IMR-90 (cell line): ENCODE data around the gene ADAM30. TPM values are rescaled to one million over a fixed set of nuclear protein-coding genes. Genes with fewer than 3 reads are reported as not detected.

Experiments
- ATAC-seq: fragments of 200-7000 bp; cut with Tn5 transposase; 2 replicates; pipeline ENCODE4 v1.9.1; 2020; ENCODE audit warnings: low read depth, mild to moderate bottlenecking, moderate library complexity
- BruUV-seq: library from RNA; stranded (reverse); fragments of 400-500 nt; replicated peaks from 2 replicates; lab custom pipeline; 2021; lab: Mats Ljungman, UMichigan
- CTCF ChIA-PET: fragments of 300-600 bp; formaldehyde crosslinking; extraction: SDS; loops from one replicate; lab custom pipeline; 2021; ENCODE audit warnings: antibody characterized with exemption; lab: Yijun Ruan, JAX
- POLR2A ChIA-PET: fragments of 300-600 bp; sonication (Branson Sonifier 250); formaldehyde crosslinking; loops from one replicate; lab custom pipeline; 2022; ENCODE audit warnings: antibody characterized with exemption; ENCODE audit not compliant: unreplicated experiment; lab: Charles Lee
- DNase-seq: peaks from one replicate; pipeline ENCODE4 v3.0.0; 2013
- H2AFZ ChIP-seq: replicated peaks from 2 replicates; pipeline ENCODE3; 2013; ENCODE audit warnings: low read length, mild to moderate bottlenecking; ENCODE audit not compliant: poor library complexity
- H2AK5ac ChIP-seq: 2 replicates; pipeline ENCODE4 v1.6.1; 2013; ENCODE audit warnings: low read depth, low read length, inconsistent platforms
- H2AK9ac ChIP-seq: replicated peaks from 2 replicates; pipeline ENCODE3; 2013; ENCODE audit warnings: mild to moderate bottlenecking, low read depth, low read length, moderate library complexity; ENCODE audit not compliant: poor library complexity
- H2BK120ac ChIP-seq: 2 replicates; pipeline ENCODE4 v1.6.1; 2013; ENCODE audit warnings: low read depth, low read length, inconsistent platforms
- H2BK15ac ChIP-seq: 3 replicates; pipeline ENCODE4 v1.6.1; 2013; ENCODE audit warnings: low read depth, low read length, inconsistent platforms
- H2BK20ac ChIP-seq: 2 replicates; pipeline ENCODE4 v1.6.1; 2013; ENCODE audit warnings: low read depth, mild to moderate bottlenecking, inconsistent platforms, low read length, moderate library complexity
- H2BK5ac ChIP-seq: 2 replicates; pipeline ENCODE4 v1.6.1; 2013; ENCODE audit warnings: mild to moderate bottlenecking, low read depth, low read length, inconsistent platforms; ENCODE audit not compliant: poor library complexity, severe bottlenecking
- H3K14ac ChIP-seq: replicated peaks from 2 replicates; pipeline ENCODE4 v1.6.1; 2013; ENCODE audit warnings: low read depth, low read length, inconsistent platforms
- H3K18ac ChIP-seq: 2 replicates; pipeline ENCODE4 v1.6.1; 2013; ENCODE audit warnings: low read depth, low read length, control low read depth
- H3K23ac ChIP-seq: 2 replicates; pipeline ENCODE4 v1.6.1; 2013; ENCODE audit warnings: low read depth, low read length, inconsistent platforms
- H3K27ac ChIP-seq: 2 replicates; pipeline ENCODE4 v1.5.1; 2013; ENCODE audit warnings: mild to moderate bottlenecking, control low read depth, low read length; ENCODE audit not compliant: insufficient read depth
- H3K27me3 ChIP-seq: 2 replicates; pipeline ENCODE4 v1.6.1; 2013; ENCODE audit warnings: low read length; ENCODE audit not compliant: control insufficient read depth, insufficient read depth
- H3K36me3 ChIP-seq: 2 replicates; pipeline ENCODE4 v1.6.1; 2013; ENCODE audit warnings: low read length, mixed read lengths; ENCODE audit not compliant: control insufficient read depth, insufficient read depth
- H3K4ac ChIP-seq: 2 replicates; pipeline ENCODE4 v1.6.1; 2013; ENCODE audit warnings: low read depth, low read length, inconsistent platforms
- H3K4me1 ChIP-seq: 2 replicates; pipeline ENCODE4 v1.6.1; 2013; ENCODE audit warnings: low read length, mixed read lengths; ENCODE audit not compliant: control insufficient read depth, insufficient read depth
- H3K4me2 ChIP-seq: 2 replicates; pipeline ENCODE4 v1.6.1; 2013; ENCODE audit warnings: low read depth, mild to moderate bottlenecking, control low read depth, low read length, moderate library complexity
- H3K4me3 ChIP-seq: 2 replicates; pipeline ENCODE4 v1.5.1; 2013; ENCODE audit warnings: low read depth, mild to moderate bottlenecking, control low read depth, low read length, moderate library complexity; ENCODE audit not compliant: insufficient read depth
- H3K56ac ChIP-seq: 2 replicates; pipeline ENCODE4 v1.6.1; 2013; ENCODE audit warnings: low read length, inconsistent platforms; ENCODE audit not compliant: insufficient read depth; ENCODE audit errors: extremely low read depth
- H3K79me1 ChIP-seq, 2 experiments: 2 replicates each; pipeline ENCODE4 v1.6.1; 2013; ENCODE audit warnings: low read length in 2 of 2, inconsistent platforms in 1 of 2, low read depth in 1 of 2
- H3K9ac ChIP-seq: 2 replicates; pipeline ENCODE4 v1.6.1; 2013; ENCODE audit warnings: low read depth, low read length, control low read depth
- H3K9me1 ChIP-seq: 2 replicates; pipeline ENCODE4 v1.6.1; 2013; ENCODE audit warnings: low read length, inconsistent platforms; ENCODE audit not compliant: insufficient read depth
- H3K9me3 ChIP-seq: 2 replicates; pipeline ENCODE4 v1.6.1; 2013; ENCODE audit warnings: low read length; ENCODE audit not compliant: control insufficient read depth, insufficient read depth
- H4K20me1 ChIP-seq: 2 replicates; pipeline ENCODE4 v1.6.1; 2013; ENCODE audit warnings: low read length, inconsistent platforms; ENCODE audit not compliant: insufficient read depth
- H4K5ac ChIP-seq: 2 replicates; pipeline ENCODE4 v1.6.1; 2013; ENCODE audit warnings: mild to moderate bottlenecking, low read depth, low read length, control low read depth
- H4K8ac ChIP-seq, 2 experiments: 2 replicates each; pipeline ENCODE4 v1.6.1; 2013; ENCODE audit warnings: low read depth in 2 of 2, low read length in 2 of 2, control low read depth in 1 of 2, inconsistent platforms in 1 of 2
- H4K91ac ChIP-seq: 2 replicates; pipeline ENCODE4 v1.6.1; 2013; ENCODE audit warnings: low read depth, low read length, inconsistent platforms; ENCODE audit not compliant: insufficient read depth
- BHLHE40 ChIP-seq: fragments of 150-350 bp; IDR thresholded peaks from 2 replicates; pipeline ENCODE4 v1.6.1; 2016; ENCODE audit warnings: mild to moderate bottlenecking, low read depth, low read length
- CEBPB ChIP-seq: IDR thresholded peaks from 2 replicates; pipeline ENCODE4 v1.6.1; 2012; ENCODE audit warnings: low read depth, low read length, improper control_type of control experiment
- CHD1 ChIP-seq: IDR thresholded peaks from 2 replicates; pipeline ENCODE4 v1.6.1; 2012; ENCODE audit warnings: low read depth, low read length, improper control_type of control experiment
- FOS ChIP-seq: fragments of 150-350 bp; IDR thresholded peaks from 2 replicates; pipeline ENCODE4 v1.6.1; 2016; ENCODE audit warnings: low read depth, low read length
- MAZ ChIP-seq: IDR thresholded peaks from 2 replicates; pipeline ENCODE4 v1.6.1; 2012; ENCODE audit warnings: low read depth, mild to moderate bottlenecking, low read length, improper control_type of control experiment, moderate library complexity, borderline replicate concordance
- MXI1 ChIP-seq: IDR thresholded peaks from 2 replicates; pipeline ENCODE4 v1.6.1; 2012; ENCODE audit warnings: low read depth, mild to moderate bottlenecking, low read length, moderate library complexity, borderline replicate concordance
- NFE2L2 ChIP-seq: fragments of 150-350 bp; IDR thresholded peaks from 2 replicates; pipeline ENCODE4 v1.6.1; 2016; ENCODE audit warnings: low read depth, mild to moderate bottlenecking, low read length
- POLR2A ChIP-seq: IDR thresholded peaks from 2 replicates; pipeline ENCODE4 v1.6.1; 2012; ENCODE audit warnings: mild to moderate bottlenecking, low read depth, low read length
- RAD21 ChIP-seq: IDR thresholded peaks from 2 replicates; pipeline ENCODE4 v1.6.1; 2012; ENCODE audit warnings: low read length, improper control_type of control experiment
- RCOR1 ChIP-seq: IDR thresholded peaks from 2 replicates; pipeline ENCODE4 v1.6.1; 2012; ENCODE audit warnings: mild to moderate bottlenecking, low read length, improper control_type of control experiment; ENCODE audit not compliant: insufficient replicate concordance
- RFX5 ChIP-seq: IDR thresholded peaks from 2 replicates; pipeline ENCODE4 v1.8.0; 2012; ENCODE audit warnings: low read depth, mild to moderate bottlenecking, low read length, moderate library complexity
- SMC3 ChIP-seq: fragments of 150-350 bp; IDR thresholded peaks from 2 replicates; pipeline ENCODE4 v1.6.1; 2016; ENCODE audit warnings: low read depth, mild to moderate bottlenecking, antibody characterized with exemption, low read length, moderate library complexity
- WGBS, 2 experiments: methylation state at CpG; one replicate each; pipeline versions ENCODE4 v1.1.5 to v1.1.7; 2013; ENCODE audit warnings: missing lambda C conversion rate in 2 of 2; ENCODE audit not compliant: insufficient read length in 1 of 2; ENCODE audit errors: extremely low coverage in 2 of 2; 5-methylcytosine and 5-hydroxymethylcytosine counted together
- dilution Hi-C: fragments of 300-500 bp; cut with HindIII; formaldehyde crosslinking; loops from one replicate; pipeline ENCODE4 v1.14.3; 2018; ENCODE audit warnings: low sequenced_read_pairs; ENCODE audit not compliant: unreplicated experiment
- in situ Hi-C: fragments of 300-500 bp; cut with MboI; formaldehyde crosslinking; loops from 3 replicates; pipeline ENCODE4 v1.14.3; 2019; ENCODE audit warnings: low sequenced_read_pairs, inconsistent platforms, mixed read lengths
- intact Hi-C: fragments of 100-400 bp; cut with micrococcal nuclease; formaldehyde crosslinking; loops from 2 replicates; pipeline ENCODE4 v1.10.0; 2022
- polyA plus RNA-seq, 3 experiments: library from polyadenylated mRNA; depleted of rRNA; stranded (reverse); fragments of >200 nt; gene quantifications; 2 replicates each; pipeline ENCODE4 v1.2.3, GENCODE V29; 2012; ENCODE audit warnings: low replicate concordance in 1 of 3
- total RNA-seq: library from RNA; depleted of rRNA; stranded (reverse); fragments of >200 nt; gene quantifications from 2 replicates; pipeline ENCODE4 v1.2.3, GENCODE V29; 2012
- TF ChIP-seq, protein P1 (sequence below): fragments of 150-350 bp; IDR thresholded peaks from 2 replicates; pipeline ENCODE4 v1.6.1; 2017; ENCODE audit warnings: mild to moderate bottlenecking, antibody characterized with exemption, low read length, low read depth
- TF ChIP-seq, protein P2 (sequence below): fragments of 150-350 bp; IDR thresholded peaks from 2 replicates; pipeline ENCODE4 v1.6.1; 2016; ENCODE audit warnings: low read depth, mild to moderate bottlenecking, low read length, moderate library complexity, borderline replicate concordance
- TF ChIP-seq, protein P3 (sequence below): conservative IDR thresholded peaks from 2 replicates; pipeline ENCODE4 v1.5.1; 2012; ENCODE audit warnings: mild to moderate bottlenecking, low read depth, low read length, improper control_type of control experiment

ADAM30 gene
- total and polyA plus RNA-seq, 2 of the 4 experiments (the other 2 are of a cell fraction), result not detected

DNA sequence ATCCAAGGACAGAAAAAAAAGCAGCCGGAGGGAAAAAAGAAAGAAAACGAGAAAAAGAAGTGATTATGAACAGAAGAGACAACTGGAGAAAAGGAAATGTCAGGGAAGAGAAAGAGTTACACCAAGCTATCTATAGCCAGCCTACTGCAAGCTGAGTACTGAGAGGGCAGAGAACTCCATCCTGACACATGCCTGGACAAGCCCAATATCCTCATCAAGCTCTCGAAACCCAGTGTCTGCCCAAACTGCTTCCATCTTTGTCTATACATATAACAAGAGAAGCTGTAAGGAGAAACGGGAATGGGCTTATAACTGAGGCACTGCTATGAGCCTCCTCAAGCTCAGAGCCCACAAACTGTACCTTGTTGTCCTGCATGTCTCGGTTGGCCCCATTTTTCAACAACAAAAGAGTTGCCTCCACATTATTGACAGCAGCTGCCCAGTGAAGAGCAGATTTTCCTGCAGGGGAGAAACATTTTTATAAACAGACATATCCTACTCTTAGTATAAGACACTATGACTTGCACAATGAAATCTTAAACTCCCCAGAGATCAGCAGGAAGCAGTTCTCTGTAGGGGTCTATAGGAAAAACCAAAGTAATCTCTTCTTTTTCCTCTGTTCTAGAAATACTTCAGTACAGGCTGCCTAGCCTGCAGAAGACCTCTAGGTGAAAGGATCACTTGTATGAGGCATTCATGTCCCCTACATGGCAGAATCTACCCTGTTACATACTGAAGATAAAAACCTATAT is 21.2 kb upstream of the ADAM30 start:
- Histone ChIP-seq H3K4me3 (no peak overlapping the region), H2BK20ac (no peak overlapping the region), H3K56ac (no peak overlapping the region), H3K9ac (no peak overlapping the region), H4K91ac (no peak overlapping the region), H4K20me1 (no peaks in the 10 kb centered on the region), H3K4me1 (no peaks in the 10 kb centered on the region), H3K14ac (no peak overlapping the region), H2BK120ac (no peak overlapping the region), H3K23ac (no peak overlapping the region), H3K18ac (no peak overlapping the region), H4K8ac (no peak overlapping the region), H2AFZ (no peak overlapping the region), H3K79me1 (peaks cover 0 to 14% of the 10 kb centered on the region in 2 experiments; a peak in 2 of 4 replicates), H2BK15ac (no peak overlapping the region), H3K27ac (peak overlapping the region; percentile 49; the same call in 1 of the 2 replicates), H2AK5ac (no peak overlapping the region), H3K36me3 (peaks cover 60% of the 10 kb centered on the region), H3K4ac (peak overlapping the region; percentile 20; the same call in 1 of the 2 replicates), H3K4me2 (no peak overlapping the region), H3K27me3 (no peaks in the 10 kb centered on the region), H4K5ac (peak overlapping the region; percentile 86), H2BK5ac (peak overlapping the region; percentile 18), H3K9me1 (peaks cover 13% of the 10 kb centered on the region; the same call in 1 of the 2 replicates), H3K9me3 (no peaks in the 10 kb centered on the region), H2AK9ac (no peak overlapping the region)
- no TSS peak for BruUV-seq
- CTCF ChIA-PET, result no interaction called here
- dilution Hi-C loops (no loop called here), in situ Hi-C loops (no loop called here), intact Hi-C loops (no loop called here)
- DNase-seq (no peak), ATAC-seq (no peak)
- POLR2A ChIA-PET, result no interaction called here
- no CpG with 5 or more reads among the region's 5 CpGs for WGBS, 2 experiments
- TF ChIP-seq, protein P1, sequence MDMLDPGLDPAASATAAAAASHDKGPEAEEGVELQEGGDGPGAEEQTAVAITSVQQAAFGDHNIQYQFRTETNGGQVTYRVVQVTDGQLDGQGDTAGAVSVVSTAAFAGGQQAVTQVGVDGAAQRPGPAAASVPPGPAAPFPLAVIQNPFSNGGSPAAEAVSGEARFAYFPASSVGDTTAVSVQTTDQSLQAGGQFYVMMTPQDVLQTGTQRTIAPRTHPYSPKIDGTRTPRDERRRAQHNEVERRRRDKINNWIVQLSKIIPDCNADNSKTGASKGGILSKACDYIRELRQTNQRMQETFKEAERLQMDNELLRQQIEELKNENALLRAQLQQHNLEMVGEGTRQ, result no peak
- no peak for TF ChIP-seq MXI1
- no peak for TF ChIP-seq RCOR1
- no peak for TF ChIP-seq POLR2A
- no peak for TF ChIP-seq CHD1
- TF ChIP-seq, protein P2, sequence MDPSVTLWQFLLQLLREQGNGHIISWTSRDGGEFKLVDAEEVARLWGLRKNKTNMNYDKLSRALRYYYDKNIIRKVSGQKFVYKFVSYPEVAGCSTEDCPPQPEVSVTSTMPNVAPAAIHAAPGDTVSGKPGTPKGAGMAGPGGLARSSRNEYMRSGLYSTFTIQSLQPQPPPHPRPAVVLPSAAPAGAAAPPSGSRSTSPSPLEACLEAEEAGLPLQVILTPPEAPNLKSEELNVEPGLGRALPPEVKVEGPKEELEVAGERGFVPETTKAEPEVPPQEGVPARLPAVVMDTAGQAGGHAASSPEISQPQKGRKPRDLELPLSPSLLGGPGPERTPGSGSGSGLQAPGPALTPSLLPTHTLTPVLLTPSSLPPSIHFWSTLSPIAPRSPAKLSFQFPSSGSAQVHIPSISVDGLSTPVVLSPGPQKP, result no peak
- no peak for TF ChIP-seq NFE2L2
- no peak for TF ChIP-seq FOS
- no peak for TF ChIP-seq RFX5
- no peak for TF ChIP-seq RAD21
- no peak for TF ChIP-seq BHLHE40
- TF ChIP-seq, protein P3, sequence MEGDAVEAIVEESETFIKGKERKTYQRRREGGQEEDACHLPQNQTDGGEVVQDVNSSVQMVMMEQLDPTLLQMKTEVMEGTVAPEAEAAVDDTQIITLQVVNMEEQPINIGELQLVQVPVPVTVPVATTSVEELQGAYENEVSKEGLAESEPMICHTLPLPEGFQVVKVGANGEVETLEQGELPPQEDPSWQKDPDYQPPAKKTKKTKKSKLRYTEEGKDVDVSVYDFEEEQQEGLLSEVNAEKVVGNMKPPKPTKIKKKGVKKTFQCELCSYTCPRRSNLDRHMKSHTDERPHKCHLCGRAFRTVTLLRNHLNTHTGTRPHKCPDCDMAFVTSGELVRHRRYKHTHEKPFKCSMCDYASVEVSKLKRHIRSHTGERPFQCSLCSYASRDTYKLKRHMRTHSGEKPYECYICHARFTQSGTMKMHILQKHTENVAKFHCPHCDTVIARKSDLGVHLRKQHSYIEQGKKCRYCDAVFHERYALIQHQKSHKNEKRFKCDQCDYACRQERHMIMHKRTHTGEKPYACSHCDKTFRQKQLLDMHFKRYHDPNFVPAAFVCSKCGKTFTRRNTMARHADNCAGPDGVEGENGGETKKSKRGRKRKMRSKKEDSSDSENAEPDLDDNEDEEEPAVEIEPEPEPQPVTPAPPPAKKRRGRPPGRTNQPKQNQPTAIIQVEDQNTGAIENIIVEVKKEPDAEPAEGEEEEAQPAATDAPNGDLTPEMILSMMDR, result no peak
- TF ChIP-seq CEBPB, result no peak
- no peak for TF ChIP-seq MAZ
- TF ChIP-seq SMC3, result no peak
